Muscle of leg (tissue), 11 donors: Measurements from ENCODE around the gene PRR15L. TPM values are rescaled to one million over a fixed set of nuclear protein-coding genes. Genes with fewer than 3 reads are reported as not detected.

ENCODE experiments used
- DNase-seq: peaks from one replicate; pipeline ENCODE4 v3.0.0; 2013
- H3K27ac ChIP-seq: one replicate; pipeline ENCODE4 v1.5.1; 2013; ENCODE audit warnings: mild to moderate bottlenecking, low read length, control low read depth
- H3K27me3 ChIP-seq: one replicate; pipeline ENCODE4 v1.6.1; 2013; ENCODE audit warnings: low read length; ENCODE audit not compliant: control insufficient read depth, insufficient read depth
- H3K36me3 ChIP-seq: one replicate; pipeline ENCODE4 v1.6.1; 2013; ENCODE audit warnings: low read length; ENCODE audit not compliant: control insufficient read depth, insufficient read depth
- H3K4me1 ChIP-seq: one replicate; pipeline ENCODE4 v1.6.1; 2013; ENCODE audit warnings: low read length; ENCODE audit not compliant: control insufficient read depth, insufficient read depth
- H3K4me3 ChIP-seq: one replicate; pipeline ENCODE4 v1.5.1; 2013; ENCODE audit warnings: low read length, control low read depth
- H3K9me3 ChIP-seq: replicated peaks from 2 replicates; pipeline ENCODE4 v1.6.1; 2013; ENCODE audit warnings: low read depth, low read length; ENCODE audit not compliant: control insufficient read depth
- WGBS: methylation state at CpG from one replicate; pipeline ENCODE4 v1.1.5; 2013; ENCODE audit warnings: missing lambda C conversion rate; ENCODE audit not compliant: insufficient coverage; 5-methylcytosine and 5-hydroxymethylcytosine counted together
- polyA plus RNA-seq, 8 donors: library from polyadenylated mRNA; unstranded; fragments of 120-200 nt; gene quantifications; one replicate each; pipeline versions ENCODE4 v1.2.1 to v1.2.3, GENCODE V29; 2013; ENCODE audit warnings: inconsistent platforms in 1 of 8, low replicate concordance in 1 of 8; ENCODE audit not compliant: insufficient read length in 8 of 8, insufficient read depth in 1 of 8
- total RNA-seq: library from RNA; stranded (reverse); fragments of 120-200 nt; gene quantifications from one replicate; pipeline ENCODE4 v1.2.4, GENCODE V29; 2013

PRR15L gene
- total and polyA plus RNA-seq, 9 donors, result 0.11 to 10.7 (median 0.21) TPM; not detected in 3

GRCh38 chr17:47975823-47976205 lies 18.1 kb upstream of the PRR15L start:
- WGBS, result 99% methylated on average over 7 of the region's 10 CpGs
- no peak overlapping the region for H3K27ac ChIP-seq
- H3K4me1 ChIP-seq, result peaks cover 11% of the 10 kb centered on the region
- H3K36me3 ChIP-seq, result peaks cover 66% of the 10 kb centered on the region
- H3K4me3 ChIP-seq, result no peak overlapping the region
- H3K9me3 ChIP-seq, result no peaks in the 10 kb centered on the region
- H3K27me3 ChIP-seq, result no peaks in the 10 kb centered on the region
- DNase-seq, result no peak

- WGBS, result 84% methylated on average over 13 of the region's 15 CpGs
- DNase-seq, result no peak
- H3K9me3 ChIP-seq, result no peaks in the 10 kb centered on the region
Measured at GRCh38 chr17:47975189-47975822, 17.6 kb upstream of the PRR15L start.

GRCh38 chr17:47973541-47973940 lies 15.9 kb upstream of the PRR15L start:
- Histone ChIP-seq H3K9me3 (no peaks in the 10 kb centered on the region), H3K4me1 (peaks cover 17% of the 10 kb centered on the region), H3K4me3 (no peak overlapping the region), H3K27me3 (no peaks in the 10 kb centered on the region), H3K36me3 (peaks cover 44% of the 10 kb centered on the region), H3K27ac (no peak overlapping the region)
- 85% methylated on average over 5 of the region's 8 CpGs for WGBS
- no peak for DNase-seq

More at GRCh38 chr17:47975189-47975822, 17.6 kb upstream of the PRR15L start:
- no peak overlapping the region for H3K27ac ChIP-seq
- peaks cover 14% of the 10 kb centered on the region for H3K4me1 ChIP-seq
- no peak overlapping the region for H3K4me3 ChIP-seq
- peaks cover 61% of the 10 kb centered on the region for H3K36me3 ChIP-seq
- H3K27me3 ChIP-seq, result no peaks in the 10 kb centered on the region

GRCh38 chr17:47970725-47971499 lies 13.2 kb upstream of the PRR15L start, which contains the start of gene CDK5RAP3:
CDK5RAP3 (plus strand) TSS chr17:47971113; CDS start chr17:47971147, 34 bp downstream.
- Histone ChIP-seq H3K27me3 (peaks cover 2% of the 10 kb centered on the region), H3K4me3 (peak within 1 kb of the TSS; percentile 85), H3K9me3 (no peaks in the 10 kb centered on the region), H3K4me1 (peaks cover 17% of the 10 kb centered on the region), H3K27ac (peak within 1 kb of the TSS; percentile 81), H3K36me3 (peaks cover 25% of the 10 kb centered on the region)
- peak; percentile 100 for DNase-seq
- WGBS, result under 1% methylated on average over 43 of the region's 62 CpGs

GRCh38 chr17:47969930-47970724 lies 12.4 kb upstream of the PRR15L start:
- H3K9me3 ChIP-seq, result no peaks in the 10 kb centered on the region
- no peak overlapping the region for H3K27ac ChIP-seq
- peaks cover 17% of the 10 kb centered on the region for H3K4me1 ChIP-seq
- H3K4me3 ChIP-seq, result peak overlapping the region; percentile 35
- peaks cover 17% of the 10 kb centered on the region for H3K36me3 ChIP-seq
- H3K27me3 ChIP-seq, result peaks cover 2% of the 10 kb centered on the region
- DNase-seq, result no peak
- 66% methylated on average over 10 of the region's 15 CpGs for WGBS

- Histone ChIP-seq H3K27me3 (peaks cover 2% of the 10 kb centered on the region), H3K4me3 (no peak overlapping the region), H3K27ac (no peak overlapping the region), H3K9me3 (no peaks in the 10 kb centered on the region), H3K4me1 (peaks cover 17% of the 10 kb centered on the region), H3K36me3 (peaks cover 5% of the 10 kb centered on the region)
- DNase-seq, result no peak
- 100% methylated on average over 2 of the region's 5 CpGs for WGBS
Measured at GRCh38 chr17:47968836-47969235, 11.2 kb upstream of the PRR15L start.

GRCh38 chr17:47967607-47968252 lies 10.0 kb upstream of the PRR15L start:
- DNase-seq, result no peak
- 57% methylated on average over 4 of the region's 5 CpGs for WGBS
- H3K4me3 ChIP-seq, result no peak overlapping the region
- H3K27me3 ChIP-seq, result peaks cover 2% of the 10 kb centered on the region
- no peak overlapping the region for H3K27ac ChIP-seq
- no peaks in the 10 kb centered on the region for H3K36me3 ChIP-seq
- H3K4me1 ChIP-seq, result peaks cover 17% of the 10 kb centered on the region
- H3K9me3 ChIP-seq, result no peaks in the 10 kb centered on the region

GRCh38 chr17:47966079-47966519 lies 8.4 kb upstream of the PRR15L start:
- Histone ChIP-seq H3K4me3 (no peak overlapping the region), H3K27me3 (peaks cover 2% of the 10 kb centered on the region), H3K27ac (no peak overlapping the region), H3K9me3 (no peaks in the 10 kb centered on the region), H3K4me1 (peaks cover 6% of the 10 kb centered on the region), H3K36me3 (no peaks in the 10 kb centered on the region)
- WGBS, result no CpG with 5 or more reads among the region's 1 CpG
- peak; percentile 51 for DNase-seq

GRCh38 chr17:47964856-47965255 lies 7.2 kb upstream of the PRR15L start:
- H3K9me3 ChIP-seq, result no peaks in the 10 kb centered on the region
- H3K4me3 ChIP-seq, result no peak overlapping the region
- no peak for DNase-seq
- peaks cover 2% of the 10 kb centered on the region for H3K27me3 ChIP-seq
- no peaks in the 10 kb centered on the region for H3K36me3 ChIP-seq
- no peaks in the 10 kb centered on the region for H3K4me1 ChIP-seq
- WGBS, result 92% methylated on average over 2 of the region's 5 CpGs
- no peak overlapping the region for H3K27ac ChIP-seq
